GM18502 (cell line): Measurements from ENCODE around the gene KRT33A.
"Not testable (repeated sequence)": the region's sequence is repeated elsewhere in the genome, so short reads cannot be mapped to it uniquely, and the experiment has no call there.

Experiments
- ATAC-seq: cut with Tn5 transposase; IDR thresholded peaks from one replicate; pipeline ENCODE4 v1.9.1; 2021; ENCODE audit warnings: mild to moderate bottlenecking; ENCODE audit not compliant: unreplicated experiment, poor library complexity

KRT33A gene

GRCh38 chr17:41366070-41366469, 15.4 kb upstream of the KRT33A start:
- no peak for ATAC-seq

GRCh38 chr17:41363881-41364280, 13.3 kb upstream of the KRT33A start:
- ATAC-seq = no peak

- no peak for ATAC-seq
Measured at GRCh38 chr17:41360296-41360995, 9.8 kb upstream of the KRT33A start.

- ATAC-seq = no peak
Measured at GRCh38 chr17:41354536-41354935, 3.9 kb upstream of the KRT33A start.

- ATAC-seq = no peak
Measured at GRCh38 chr17:41352597-41353366, 2.2 kb upstream of the KRT33A start.

- ATAC-seq = no peak
Measured at GRCh38 chr17:41351177-41351576, 549 bp upstream of the KRT33A start.

- no peak for ATAC-seq
Measured at GRCh38 chr17:41347869-41348760, 2.5 kb downstream of the KRT33A start.

- not testable (repeated sequence) for ATAC-seq
Measured at GRCh38 chr17:41346421-41346820, 4.2 kb downstream of the KRT33A start.

GRCh38 chr17:41345992-41346391, 4.6 kb downstream of the KRT33A start:
- ATAC-seq = no peak

- no peak for ATAC-seq
Measured at GRCh38 chr17:41343029-41343428, 7.6 kb downstream of the KRT33A start.

- no peak for ATAC-seq
Measured at GRCh38 chr17:41340934-41341861, 9.4 kb downstream of the KRT33A start.

GRCh38 chr17:41340494-41340893, 10.1 kb downstream of the KRT33A start:
- no peak for ATAC-seq

- ATAC-seq = no peak
Measured at GRCh38 chr17:41339571-41340172, 11.0 kb downstream of the KRT33A start.

- ATAC-seq = no peak
Measured at GRCh38 chr17:41338961-41339485, 11.6 kb downstream of the KRT33A start.

- ATAC-seq = no peak
Measured at GRCh38 chr17:41335747-41336146, 14.9 kb downstream of the KRT33A start.

GRCh38 chr17:41334385-41335305, 16.0 kb downstream of the KRT33A start:
- ATAC-seq = no peak

- ATAC-seq = no peak
Measured at GRCh38 chr17:41333836-41334235, 16.8 kb downstream of the KRT33A start.

GRCh38 chr17:41333098-41333497, 17.5 kb downstream of the KRT33A start:
- ATAC-seq = no peak
